Measurements from ENCODE around the gene CHURC1.

The CHURC1 gene

GRCh38 chr14:64973026-64973442 is 58.8 kb downstream of the CHURC1 start:
- H3K4me3 ChIP-seq (IDR thresholded peaks at IDR 0.05; ENCODE audit: insufficient read depth, low read depth, low read length): no peak overlapping the region

GRCh38 chr14:64973826-64974225 is 59.6 kb downstream of the CHURC1 start:
- H3K36me3 ChIP-seq (ENCODE audit: insufficient read depth): no peaks in the 10 kb centered on the region
- H3K4me3 ChIP-seq (IDR thresholded peaks at IDR 0.05; ENCODE audit: insufficient read depth, low read depth, low read length): no peak overlapping the region
- peaks cover 25% of the 10 kb centered on the region; the same call in 1 of the 2 replicates for H3K79me2 ChIP-seq (ENCODE audit: insufficient read depth, low read depth)
- H3K27ac ChIP-seq: no peak overlapping the region
- H3K4me1 ChIP-seq (ENCODE audit: low read depth, poor library complexity, severe bottlenecking): peaks cover 27% of the 10 kb centered on the region
- H4K20me1 ChIP-seq (ENCODE audit: insufficient read depth): no peaks in the 10 kb centered on the region
- no peak overlapping the region for H2AFZ ChIP-seq (ENCODE audit: low read depth)
- no peaks in the 10 kb centered on the region for H3K27me3 ChIP-seq (ENCODE audit: insufficient read depth, low read depth)
- H3K9ac ChIP-seq: no peak overlapping the region
- no peak overlapping the region for H3K4me2 ChIP-seq
- no peak for TF ChIP-seq CTCF (conservative IDR thresholded peaks at IDR 0.05; ENCODE audit: low read depth, low read length)

More at GRCh38 chr14:64973026-64973442, 58.8 kb downstream of the CHURC1 start:
- Histone ChIP-seq H3K4me1 (ENCODE audit: low read depth, poor library complexity, severe bottlenecking) (peaks cover 35% of the 10 kb centered on the region), H3K9ac (peak overlapping the region; percentile 76; the same call in 1 of the 2 replicates), H2AFZ (ENCODE audit: low read depth) (peak overlapping the region; percentile 75), H4K20me1 (ENCODE audit: insufficient read depth) (no peaks in the 10 kb centered on the region), H3K27me3 (ENCODE audit: insufficient read depth, low read depth) (no peaks in the 10 kb centered on the region), H3K4me2 (peak overlapping the region; percentile 54; the same call in 1 of the 2 replicates), H3K27ac (peak overlapping the region; percentile 39; the same call in 1 of the 2 replicates), H3K79me2 (ENCODE audit: insufficient read depth, low read depth) (peaks cover 25% of the 10 kb centered on the region; the same call in 1 of the 2 replicates), H3K36me3 (ENCODE audit: insufficient read depth) (no peaks in the 10 kb centered on the region)
- no peak for TF ChIP-seq CTCF (conservative IDR thresholded peaks at IDR 0.05; ENCODE audit: low read depth, low read length)

- Histone ChIP-seq H4K20me1 (ENCODE audit: insufficient read depth) (no peaks in the 10 kb centered on the region), H3K9ac (no peak overlapping the region), H3K4me2 (no peak overlapping the region), H3K4me3 (IDR thresholded peaks at IDR 0.05; ENCODE audit: insufficient read depth, low read depth, low read length) (no peak overlapping the region), H3K79me2 (ENCODE audit: insufficient read depth, low read depth) (peaks cover 21% of the 10 kb centered on the region; the same call in 1 of the 2 replicates), H3K27ac (no peak overlapping the region), H2AFZ (ENCODE audit: low read depth) (no peak overlapping the region), H3K36me3 (ENCODE audit: insufficient read depth) (no peaks in the 10 kb centered on the region), H3K27me3 (ENCODE audit: insufficient read depth, low read depth) (no peaks in the 10 kb centered on the region), H3K4me1 (ENCODE audit: low read depth, poor library complexity, severe bottlenecking) (peaks cover 20% of the 10 kb centered on the region)
- no peak for TF ChIP-seq CTCF (conservative IDR thresholded peaks at IDR 0.05; ENCODE audit: low read depth, low read length)
Measured at GRCh38 chr14:64974563-64974962, 60.3 kb downstream of the CHURC1 start.

- Histone ChIP-seq H3K4me2 (no peak overlapping the region), H3K4me1 (ENCODE audit: low read depth, poor library complexity, severe bottlenecking) (no peaks in the 10 kb centered on the region), H4K20me1 (ENCODE audit: insufficient read depth) (no peaks in the 10 kb centered on the region)
Measured at GRCh38 chr14:64979336-64980074, 65.2 kb downstream of the CHURC1 start.

More at GRCh38 chr14:64979336-64980074, 65.2 kb downstream of the CHURC1 start:
- Histone ChIP-seq H3K9ac (no peak overlapping the region), H3K27ac (no peak overlapping the region), H3K4me3 (IDR thresholded peaks at IDR 0.05; ENCODE audit: insufficient read depth, low read depth, low read length) (no peak overlapping the region), H2AFZ (ENCODE audit: low read depth) (no peak overlapping the region), H3K36me3 (ENCODE audit: insufficient read depth) (no peaks in the 10 kb centered on the region), H3K27me3 (ENCODE audit: insufficient read depth, low read depth) (no peaks in the 10 kb centered on the region), H3K79me2 (ENCODE audit: insufficient read depth, low read depth) (no peaks in the 10 kb centered on the region)
- no peak for TF ChIP-seq CTCF (conservative IDR thresholded peaks at IDR 0.05; ENCODE audit: low read depth, low read length)
